PC-9 (cell line): ENCODE data around the gene TSHR. TPM values are rescaled to one million over a fixed set of nuclear protein-coding genes. Genes with fewer than 3 reads are reported as not detected.

Source experiments
- BruUV-seq: library from RNA; stranded (reverse); fragments of 400-500 nt; replicated peaks from 2 replicates; lab custom pipeline; 2021; lab: Mats Ljungman, UMichigan
- CTCF ChIA-PET: fragments of 300-600 bp; sonication (Branson Sonifier 250); formaldehyde crosslinking; loops from one replicate; lab custom pipeline; 2022; ENCODE audit warnings: antibody characterized with exemption; lab: Charles Lee
- POLR2A ChIA-PET: fragments of 300-600 bp; sonication (Branson Sonifier 250); formaldehyde crosslinking; loops from one replicate; lab custom pipeline; 2022; ENCODE audit warnings: antibody characterized with exemption; ENCODE audit not compliant: unreplicated experiment; lab: Charles Lee
- DNase-seq, 2 experiments: peaks; one replicate each; pipeline versions ENCODE4 v3.0.0 to v3.0.0-alpha.2; 2015 to 2022; ENCODE audit warnings: mixed read lengths in 1 of 2
- H2AFZ ChIP-seq: fragments of 200-600 bp; sonication (generic); 2 replicates; pipeline ENCODE4 v1.8.1; 2017; ENCODE audit warnings: antibody characterized with exemption
- H3F3A ChIP-seq: fragments of 200-600 bp; sonication (generic); 2 replicates; pipeline ENCODE4 v1.8.1; 2017; ENCODE audit warnings: antibody characterized with exemption, mild to moderate bottlenecking, low read depth; ENCODE audit not compliant: insufficient read depth
- H3K27ac ChIP-seq: fragments of 200-600 bp; sonication (generic); 2 replicates; pipeline ENCODE4 v1.6.1; 2016; ENCODE audit warnings: mixed run types
- H3K27me3 ChIP-seq: fragments of 200-600 bp; sonication (generic); 2 replicates; pipeline ENCODE4 v1.6.1; 2016; ENCODE audit warnings: low read depth, mixed run types; ENCODE audit not compliant: insufficient read depth
- H3K36me3 ChIP-seq: fragments of 200-600 bp; sonication (generic); 2 replicates; pipeline ENCODE4 v1.6.1; 2016; ENCODE audit warnings: low read depth, mixed run types
- H3K4me1 ChIP-seq: fragments of 200-600 bp; sonication (generic); replicated peaks from 2 replicates; pipeline ENCODE4 v1.6.1; 2016; ENCODE audit warnings: mixed run types; ENCODE audit not compliant: insufficient read depth
- H3K4me2 ChIP-seq: fragments of 200-600 bp; sonication (generic); 2 replicates; pipeline ENCODE4 v1.6.1; 2017; ENCODE audit warnings: mixed run types
- H3K4me3 ChIP-seq: fragments of 200-600 bp; sonication (generic); 2 replicates; pipeline ENCODE4 v1.6.1; 2016; ENCODE audit warnings: mixed run types
- H3K79me2 ChIP-seq: fragments of 200-600 bp; sonication (generic); 2 replicates; pipeline ENCODE4 v1.6.1; 2017; ENCODE audit warnings: low read depth, mixed run types
- H3K9me2 ChIP-seq: fragments of 200-600 bp; sonication (generic); 2 replicates; pipeline ENCODE4 v1.8.1; 2017; ENCODE audit warnings: mild to moderate bottlenecking; ENCODE audit not compliant: insufficient read depth
- H3K9me3 ChIP-seq: fragments of 200-600 bp; sonication (generic); 2 replicates; pipeline ENCODE4 v1.8.1; 2016; ENCODE audit warnings: low read depth; ENCODE audit not compliant: insufficient read depth
- H4K20me1 ChIP-seq: fragments of 200-600 bp; sonication (generic); 2 replicates; pipeline ENCODE4 v1.8.1; 2017; ENCODE audit not compliant: insufficient read depth
- CTCF ChIP-seq: fragments of 200-600 bp; sonication (generic); conservative IDR thresholded peaks from 2 replicates; pipeline ENCODE4 v1.6.1; 2017; ENCODE audit warnings: mixed run types, antibody characterized with exemption, mild to moderate bottlenecking, moderate library complexity
- EZH2 ChIP-seq: fragments of 200-600 bp; sonication (generic); IDR thresholded peaks from 2 replicates; pipeline ENCODE4 v1.8.0; 2017; ENCODE audit warnings: antibody characterized with exemption, low read depth
- intact Hi-C: fragments of 100-400 bp; cut with micrococcal nuclease; formaldehyde crosslinking; loops from one replicate; pipeline ENCODE4 v1.10.0; 2022; ENCODE audit not compliant: unreplicated experiment
- total RNA-seq: library from RNA; stranded (reverse); gene quantifications from 2 replicates; pipeline ENCODE4 v1.2.3, GENCODE V29; 2021

TSHR gene
- total RNA-seq, 1 experiment from 2014 or later: not detected

DNA sequence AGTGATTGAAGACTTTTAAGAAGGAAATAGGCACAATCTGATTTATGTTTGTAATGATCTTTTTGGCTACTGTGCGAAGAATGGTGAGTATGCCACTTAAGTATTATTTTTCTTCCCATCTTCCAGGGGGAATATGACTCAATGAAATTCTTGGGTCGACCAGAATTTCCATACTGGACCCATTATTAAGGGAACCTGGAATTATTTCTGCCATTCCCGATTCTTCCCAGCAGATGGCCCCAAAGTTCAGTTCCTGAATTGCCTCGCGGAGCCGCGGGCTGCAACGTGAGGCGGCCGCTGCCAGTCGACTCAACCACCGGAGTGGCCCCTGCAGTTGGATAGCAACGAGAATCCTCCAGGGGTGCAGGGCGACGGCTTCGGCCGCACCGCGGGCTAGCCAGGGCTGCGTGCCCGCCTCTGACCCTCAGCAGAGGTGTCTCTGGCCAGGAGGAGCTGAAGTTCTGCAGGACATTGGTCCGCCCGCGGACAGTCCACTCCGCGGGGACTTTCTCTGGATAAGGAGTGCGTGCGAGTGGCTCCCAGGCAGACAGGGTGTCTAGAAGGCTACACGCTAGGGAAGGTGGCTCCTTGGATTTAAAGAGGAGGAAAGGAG lies 628 bp upstream of the TSHR start:
- peaks cover 10% of the 10 kb centered on the region; the same call in 1 of the 2 replicates for H3K27me3 ChIP-seq
- ChIA-PET CTCF (interaction anchor here (0.6 to 1.6 kb wide), 4 partner anchors 21 to 1003 kb away, joined by 3 to 16 read pairs (median 3); no protein-coding TSS in a partner anchor), POLR2A (no interaction called here)
- no peaks in the 10 kb centered on the region for H3F3A ChIP-seq
- TF ChIP-seq CTCF (peak; percentile 88), EZH2 (no peak)
- H3K4me3 ChIP-seq: peak overlapping the region; percentile 38; the same call in 1 of the 2 replicates
- H4K20me1 ChIP-seq: no peaks in the 10 kb centered on the region
- DNase-seq: peak; percentile 47 to 82
- no peaks in the 10 kb centered on the region for H3K4me1 ChIP-seq
- H2AFZ ChIP-seq: 0 out of 2 replicates have a peak overlapping the region, but pooled peaks have one; percentile 52
- intact Hi-C loops: loop anchor here (1.0 to 10.0 kb wide), 4 partner anchors 33 to 510 kb away; no protein-coding TSS in a partner anchor
- H3K36me3 ChIP-seq: no peaks in the 10 kb centered on the region
- no peak overlapping the region for H3K27ac ChIP-seq
- BruUV-seq: no TSS peak
- peak overlapping the region; percentile 75 for H3K4me2 ChIP-seq
- H3K79me2 ChIP-seq: no peaks in the 10 kb centered on the region
- no peaks in the 10 kb centered on the region for H3K9me2 ChIP-seq
- H3K9me3 ChIP-seq: 0 out of 2 replicates have a peak, but pooled peaks cover 3% of the 10 kb centered on the region

DNA sequence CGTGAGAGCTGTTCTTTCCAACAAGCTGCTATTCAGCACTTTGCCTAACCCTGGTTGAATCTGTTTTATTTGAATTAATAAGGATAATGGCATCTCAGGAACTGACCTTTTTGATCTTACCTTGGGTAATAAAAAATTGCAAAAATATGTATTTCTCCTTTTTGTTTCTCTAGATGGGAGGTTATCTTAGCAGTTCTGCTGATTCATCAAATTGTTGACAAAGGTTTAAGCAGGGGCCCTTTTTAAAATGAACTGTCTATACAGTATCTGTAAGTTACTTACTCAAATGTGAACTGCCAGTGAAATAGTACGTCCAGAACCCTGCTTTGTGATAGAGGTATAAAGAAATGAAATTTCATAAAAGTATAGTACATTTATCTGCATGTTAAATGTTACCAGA lies 681 bp downstream of the TSHR start:
- Histone ChIP-seq H3K9me2 (no peaks in the 10 kb centered on the region), H2AFZ (no peak overlapping the region), H3K4me2 (no peak overlapping the region), H3K27me3 (peaks cover 10% of the 10 kb centered on the region; the same call in 1 of the 2 replicates), H3K9me3 (0 out of 2 replicates have a peak, but pooled peaks cover 3% of the 10 kb centered on the region), H3F3A (no peaks in the 10 kb centered on the region), H3K27ac (no peak overlapping the region), H4K20me1 (no peaks in the 10 kb centered on the region), H3K36me3 (no peaks in the 10 kb centered on the region), H3K4me1 (no peaks in the 10 kb centered on the region), H3K79me2 (no peaks in the 10 kb centered on the region), H3K4me3 (no peak overlapping the region)
- POLR2A ChIA-PET: no interaction called here
- DNase-seq: no peak
- BruUV-seq: no TSS peak
- CTCF ChIA-PET: interaction anchor here (0.6 to 1.6 kb wide), 3 partner anchors 11 to 31 kb away, joined by 3 to 16 read pairs (median 5); no protein-coding TSS in a partner anchor
- TF ChIP-seq CTCF: no peak
- no peak for TF ChIP-seq EZH2
- intact Hi-C loops: loop anchor here (10.0 kb wide), 1 partner anchor 509 kb away; no protein-coding TSS in a partner anchor

DNA sequence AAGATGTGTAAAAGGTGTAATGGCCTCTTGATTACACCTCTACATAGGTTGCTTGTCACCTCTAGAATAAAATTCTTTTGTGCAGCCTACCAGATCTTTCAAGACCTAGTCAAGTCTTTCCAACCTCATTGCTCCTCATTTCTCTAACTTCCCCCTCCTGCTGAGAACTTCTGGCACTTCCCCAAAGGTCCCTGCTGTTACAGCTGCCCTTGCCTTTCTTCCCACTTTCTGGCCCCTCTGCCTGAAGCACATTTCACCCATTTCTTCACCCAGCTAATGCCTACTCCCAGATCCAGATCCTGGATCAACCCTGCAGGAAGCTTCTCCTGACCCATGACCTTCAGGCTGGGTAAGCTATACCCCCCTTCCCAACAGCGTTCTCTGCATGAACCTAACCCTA lies 1.5 kb downstream of the TSHR start:
- DNase-seq: no peak
- Histone ChIP-seq H4K20me1 (no peaks in the 10 kb centered on the region), H3K4me1 (no peaks in the 10 kb centered on the region), H3K27me3 (peaks cover 10% of the 10 kb centered on the region; the same call in 1 of the 2 replicates), H3K9me2 (no peaks in the 10 kb centered on the region), H2AFZ (no peak overlapping the region), H3K4me2 (no peak overlapping the region), H3K79me2 (no peaks in the 10 kb centered on the region), H3K27ac (no peak overlapping the region), H3K4me3 (no peak overlapping the region), H3K9me3 (0 out of 2 replicates have a peak, but pooled peaks cover 3% of the 10 kb centered on the region), H3K36me3 (no peaks in the 10 kb centered on the region), H3F3A (no peaks in the 10 kb centered on the region)
- BruUV-seq: no TSS peak
- no peak for TF ChIP-seq EZH2
- TF ChIP-seq CTCF: no peak
- ChIA-PET POLR2A (no interaction called here), CTCF (interaction anchor here (0.6 kb wide), 1 partner anchor 512 kb away, joined by 3 read pairs; no protein-coding TSS in a partner anchor)
- intact Hi-C loops: loop anchor here (10.0 kb wide), 1 partner anchor 508 kb away; no protein-coding TSS in a partner anchor
